H9 (cell line): Measurements from ENCODE around the gene HLA-DPB1. TPM values are rescaled to one million over a fixed set of nuclear protein-coding genes. Genes with fewer than 3 reads are reported as not detected.

Experiments
- DNase-seq: peaks from one replicate; pipeline ENCODE4 v3.0.0-alpha.2; 2017
- H2AFZ ChIP-seq: one replicate; pipeline ENCODE4 v1.6.1; 2013; ENCODE audit warnings: mild to moderate bottlenecking, low read length, control low read depth, moderate library complexity
- H2AK5ac ChIP-seq: 2 replicates; pipeline ENCODE4 v1.6.1; 2013; ENCODE audit warnings: low read length, control low read depth, mixed read lengths; ENCODE audit not compliant: insufficient read length
- H2BK120ac ChIP-seq: one replicate; pipeline ENCODE4 v1.6.1; 2013; ENCODE audit warnings: low read depth, mild to moderate bottlenecking, low read length, control low read depth, inconsistent platforms; ENCODE audit not compliant: poor library complexity, severe bottlenecking
- H2BK12ac ChIP-seq: 2 replicates; pipeline ENCODE4 v1.6.1; 2013; ENCODE audit warnings: low read length, control low read depth, mixed read lengths, low read depth; ENCODE audit not compliant: insufficient read length
- H2BK15ac ChIP-seq: 2 replicates; pipeline ENCODE4 v1.6.1; 2013; ENCODE audit warnings: low read depth, low read length, control low read depth
- H2BK20ac ChIP-seq: one replicate; pipeline ENCODE4 v1.6.1; 2013; ENCODE audit warnings: low read depth, mild to moderate bottlenecking, low read length, control low read depth, inconsistent platforms; ENCODE audit not compliant: poor library complexity, severe bottlenecking
- H2BK5ac ChIP-seq: 2 replicates; pipeline ENCODE4 v1.6.1; 2013; ENCODE audit warnings: low read length, control low read depth, mixed read lengths; ENCODE audit not compliant: insufficient read length
- H3K14ac ChIP-seq: 2 replicates; pipeline ENCODE4 v1.6.1; 2013; ENCODE audit warnings: low read length, control low read depth; ENCODE audit not compliant: insufficient read depth
- H3K18ac ChIP-seq: 2 replicates; pipeline ENCODE4 v1.6.1; 2013; ENCODE audit warnings: low read depth, mild to moderate bottlenecking, mixed read lengths, low read length, control low read depth; ENCODE audit not compliant: insufficient read length
- H3K23ac ChIP-seq: 2 replicates; pipeline ENCODE4 v1.6.1; 2013; ENCODE audit warnings: low read length, control low read depth, mixed read lengths, low read depth; ENCODE audit not compliant: insufficient read length
- H3K23me2 ChIP-seq: 2 replicates; pipeline ENCODE4 v1.6.1; 2013; ENCODE audit warnings: low read depth, mild to moderate bottlenecking, mixed read lengths, low read length, control low read depth; ENCODE audit not compliant: insufficient read length, poor library complexity, severe bottlenecking
- H3K27ac ChIP-seq: 2 replicates; pipeline ENCODE4 v1.5.1; 2013; ENCODE audit warnings: low read length, control low read depth, mixed read lengths, low read depth; ENCODE audit not compliant: insufficient read length
- H3K27me3 ChIP-seq: 2 replicates; pipeline ENCODE4 v1.6.1; 2013; ENCODE audit warnings: low read length, control low read depth, inconsistent platforms; ENCODE audit not compliant: insufficient read depth
- H3K4ac ChIP-seq: 2 replicates; pipeline ENCODE4 v1.6.1; 2013; ENCODE audit warnings: low read depth, mild to moderate bottlenecking, control low read depth, inconsistent platforms, low read length, moderate library complexity
- H3K4me1 ChIP-seq: 2 replicates; pipeline ENCODE4 v1.6.1; 2013; ENCODE audit warnings: low read length, control low read depth, inconsistent platforms; ENCODE audit not compliant: insufficient read depth
- H3K4me2 ChIP-seq: 2 replicates; pipeline ENCODE4 v1.6.1; 2013; ENCODE audit warnings: low read length, control low read depth, mixed read lengths; ENCODE audit not compliant: insufficient read length, insufficient read depth
- H3K56ac ChIP-seq: 2 replicates; pipeline ENCODE4 v1.6.1; 2013; ENCODE audit warnings: low read depth, mild to moderate bottlenecking, mixed read lengths, low read length, control low read depth; ENCODE audit not compliant: insufficient read length
- H3K79me1 ChIP-seq: 2 replicates; pipeline ENCODE4 v1.6.1; 2013; ENCODE audit warnings: low read depth, mild to moderate bottlenecking, moderate library complexity, low read length, control low read depth, inconsistent platforms; ENCODE audit not compliant: insufficient read depth, poor library complexity, severe bottlenecking
- H3K79me2 ChIP-seq: 2 replicates; pipeline ENCODE4 v1.6.1; 2013; ENCODE audit warnings: low read length, control low read depth, inconsistent platforms; ENCODE audit not compliant: insufficient read depth
- H3K9ac ChIP-seq: 2 replicates; pipeline ENCODE4 v1.6.1; 2013; ENCODE audit warnings: low read length, control low read depth, mixed read lengths; ENCODE audit not compliant: insufficient read length; ENCODE audit errors: extremely low read depth
- H3K9me3 ChIP-seq: one replicate; pipeline ENCODE4 v1.6.1; 2013; ENCODE audit warnings: low read depth, low read length, inconsistent platforms; ENCODE audit not compliant: control insufficient read depth
- H3T11ph ChIP-seq: one replicate; pipeline ENCODE4 v1.6.1; 2013; ENCODE audit warnings: mild to moderate bottlenecking, low read length, control low read depth, inconsistent platforms
- H4K20me1 ChIP-seq: one replicate; pipeline ENCODE4 v1.6.1; 2013; ENCODE audit not compliant: control insufficient read depth, insufficient read length, insufficient read depth
- H4K5ac ChIP-seq: 2 replicates; pipeline ENCODE4 v1.6.1; 2013; ENCODE audit warnings: low read depth, mild to moderate bottlenecking, mixed read lengths, low read length, control low read depth; ENCODE audit not compliant: insufficient read length
- H4K8ac ChIP-seq: replicated peaks from 2 replicates; pipeline ENCODE4 v1.6.1; 2013; ENCODE audit warnings: low read length, control low read depth, mixed read lengths, low read depth; ENCODE audit not compliant: insufficient read length
- H4K91ac ChIP-seq: 2 replicates; pipeline ENCODE4 v1.6.1; 2013; ENCODE audit warnings: low read depth, mild to moderate bottlenecking, moderate library complexity, mixed read lengths, low read length, control low read depth; ENCODE audit not compliant: insufficient read length
- H3K27ac Mint-ChIP-seq, 3 experiments: 2 replicates in 2 of 3; 3 replicates in 1 of 3; pipeline ENCODE4 v1.8.0; 2020 to 2021; ENCODE audit warnings: mixed read lengths in 3 of 3, mild to moderate bottlenecking in 1 of 3, moderate library complexity in 1 of 3
- H3K27me3 Mint-ChIP-seq: 2 replicates; pipeline ENCODE4 v1.8.0; 2021; ENCODE audit warnings: low read depth, mild to moderate bottlenecking, moderate library complexity, mixed read lengths
- H3K36me3 Mint-ChIP-seq, 3 experiments: 2 replicates in 2 of 3; 3 replicates in 1 of 3; pipeline ENCODE4 v1.8.0; 2020 to 2021; ENCODE audit warnings: low read depth in 3 of 3, mixed read lengths in 3 of 3; ENCODE audit not compliant: insufficient read depth in 1 of 3
- H3K4me1 Mint-ChIP-seq, 2 experiments: 2 replicates each; pipeline ENCODE4 v1.8.0; 2020; ENCODE audit warnings: mixed read lengths in 2 of 2
- H3K4me3 Mint-ChIP-seq, 2 experiments: 2 replicates in 1 of 2; 3 replicates in 1 of 2; pipeline ENCODE4 v1.8.0; 2020 to 2021; ENCODE audit warnings: mild to moderate bottlenecking in 2 of 2, mixed read lengths in 2 of 2, moderate library complexity in 1 of 2
- H3K9me3 Mint-ChIP-seq, 2 experiments: 2 replicates in 1 of 2; 3 replicates in 1 of 2; pipeline ENCODE4 v1.8.0; 2020; ENCODE audit warnings: mild to moderate bottlenecking in 2 of 2, mixed read lengths in 2 of 2, moderate library complexity in 1 of 2
- CTCF ChIP-seq: fragments of 200-600 bp; sonication (generic); conservative IDR thresholded peaks from 3 replicates; pipeline ENCODE4 v1.8.0; 2021; ENCODE audit warnings: antibody characterized with exemption, mild to moderate bottlenecking
- WGBS: extraction: QIAGEN DNeasy Blood & Tissue Kit; methylation state at CpG from one replicate; pipeline ENCODE4 v1.1.7; 2013; ENCODE audit warnings: missing lambda C conversion rate, low lambda C conversion rate, mixed read lengths; ENCODE audit not compliant: insufficient read length; ENCODE audit errors: extremely low coverage; 5-methylcytosine and 5-hydroxymethylcytosine counted together
- total RNA-seq: library from RNA; stranded (reverse); gene quantifications from 2 replicates; pipeline ENCODE4 v1.2.1, GENCODE V29; 2021

The HLA-DPB1 gene
- total RNA-seq, 1 experiment from 2014 or later: 23.6 TPM

- no peak overlapping the region for H3K18ac ChIP-seq
- no peaks in the 10 kb centered on the region for H3K27me3 ChIP-seq
- peaks cover 4 to 18% (median 12%) of the 10 kb centered on the region in 3 experiments for H3K36me3 Mint-ChIP-seq
- WGBS: 80% methylated on average over 3 of the region's 3 CpGs
- no peak overlapping the region for H2BK12ac ChIP-seq
- no peak overlapping the region for H2BK20ac ChIP-seq
- no peak overlapping the region for H2BK120ac ChIP-seq
- peaks cover 46% of the 10 kb centered on the region for H3K27me3 Mint-ChIP-seq
- no peak overlapping the region for H3K4ac ChIP-seq
- no peak overlapping the region for H4K91ac ChIP-seq
- peaks cover 8% of the 10 kb centered on the region in 2 experiments for H3K4me1 Mint-ChIP-seq
- no peak overlapping the region for H3T11ph ChIP-seq
- no peak overlapping the region for H3K27ac Mint-ChIP-seq
- TF ChIP-seq CTCF: no peak
- H2BK5ac ChIP-seq: no peak overlapping the region
- no peak overlapping the region for H3K4me3 Mint-ChIP-seq
- no peak overlapping the region for H4K5ac ChIP-seq
- H4K20me1 ChIP-seq: no peaks in the 10 kb centered on the region
- H2AFZ ChIP-seq: no peak overlapping the region
- no peaks in the 10 kb centered on the region for H3K79me1 ChIP-seq
- no peak overlapping the region for H3K27ac ChIP-seq
- no peak overlapping the region for H3K9ac ChIP-seq
- H2AK5ac ChIP-seq: no peak overlapping the region
- H3K9me3 ChIP-seq: no peaks in the 10 kb centered on the region
- no peak overlapping the region for H3K23ac ChIP-seq
- peaks cover 26 to 30% of the 10 kb centered on the region in 2 experiments for H3K9me3 Mint-ChIP-seq
- H2BK15ac ChIP-seq: no peak overlapping the region
- no peak overlapping the region for H3K4me2 ChIP-seq
- no peak for DNase-seq
- no peak overlapping the region for H3K14ac ChIP-seq
- H3K23me2 ChIP-seq: no peaks in the 10 kb centered on the region
- no peak overlapping the region for H4K8ac ChIP-seq
- no peak overlapping the region for H3K56ac ChIP-seq
- H3K4me1 ChIP-seq: no peaks in the 10 kb centered on the region
- H3K79me2 ChIP-seq: no peaks in the 10 kb centered on the region
These were observed 29.6 kb downstream of the HLA-DPB1 start for GRCh38 chr6:33105386-33105785.
